B cell (primary cell): ENCODE data around the gene SRGAP1. TPM values are rescaled to one million over a fixed set of nuclear protein-coding genes. Genes with fewer than 3 reads are reported as not detected.

Experiments used
- ATAC-seq: fragments of 200-7000 bp; cut with Tn5 transposase; one replicate; pipeline ENCODE4 v1.10.0; 2021; ENCODE audit warnings: low read depth, mild to moderate bottlenecking, moderate number of reproducible peaks, moderate library complexity
- CTCF ChIA-PET: fragments of 350-600 bp; sonication (Branson Sonifier 250); formaldehyde crosslinking; loops from one replicate; lab custom pipeline; 2021; ENCODE audit warnings: antibody characterized with exemption, inconsistent platforms; lab: Charles Lee
- POLR2A ChIA-PET: fragments of 350-600 bp; sonication (Branson Sonifier 250); formaldehyde crosslinking; loops from one replicate; lab custom pipeline; 2021; ENCODE audit warnings: antibody characterized with exemption; lab: Charles Lee
- DNase-seq: peaks from one replicate; pipeline ENCODE4 v3.0.0; 2013
- H2AFZ ChIP-seq: 2 replicates; pipeline ENCODE4 v1.6.1; 2012; ENCODE audit warnings: mild to moderate bottlenecking, low read depth, low read length; ENCODE audit not compliant: insufficient read depth, poor library complexity, severe bottlenecking
- H3K27ac ChIP-seq, 2 donors: 1 replicate in 1 of 2; 2 replicates in 1 of 2; pipeline ENCODE4 v1.5.1; 2012 to 2013; ENCODE audit warnings: low read length in 2 of 2, mild to moderate bottlenecking in 2 of 2, moderate library complexity in 1 of 2
- H3K27me3 ChIP-seq, 4 experiments: fragments of 200-600 bp in 1 of 4; sonication (generic) in 1 of 4; replicated peaks in 1 of 4; 1 replicate in 2 of 4; 2 replicates in 2 of 4; pipeline versions ENCODE4 v1.6.1 to v1.7.0; 2013 to 2016; ENCODE audit warnings: low read length in 3 of 4, mild to moderate bottlenecking in 2 of 4, mixed read lengths in 1 of 4, moderate library complexity in 1 of 4; ENCODE audit not compliant: insufficient read depth in 4 of 4, control insufficient read depth in 3 of 4; ENCODE audit errors: control extremely low read depth in 1 of 4
- H3K36me3 ChIP-seq, 2 experiments: replicated peaks in 1 of 2; 1 replicate in 1 of 2; 2 replicates in 1 of 2; pipeline versions ENCODE4 v1.6.1 to v1.7.1; 2013; ENCODE audit warnings: low read length in 1 of 2; ENCODE audit not compliant: insufficient read depth in 2 of 2, control insufficient read depth in 1 of 2; ENCODE audit errors: control extremely low read depth in 1 of 2, extremely low read depth in 1 of 2
- H3K4me1 ChIP-seq, 2 donors: fragments of 200-600 bp in 1 of 2; sonication (generic) in 1 of 2; 1 replicate in 1 of 2; 2 replicates in 1 of 2; pipeline versions ENCODE4 v1.5.1 to v1.6.1; 2013 to 2017; ENCODE audit warnings: low read length in 2 of 2; ENCODE audit not compliant: control insufficient read depth in 2 of 2, insufficient read depth in 2 of 2
- H3K4me2 ChIP-seq: replicated peaks from 2 replicates; pipeline ENCODE3; 2012; ENCODE audit warnings: mild to moderate bottlenecking, low read depth, low read length; ENCODE audit not compliant: poor library complexity, severe bottlenecking
- H3K4me3 ChIP-seq, 5 experiments: fragments of 200-600 bp in 1 of 5; sonication (generic) in 1 of 5; 1 replicate in 3 of 5; 2 replicates in 2 of 5; pipeline versions ENCODE4 v1.5.1 to v1.7.0; 2011 to 2016; ENCODE audit warnings: low read length in 4 of 5, mild to moderate bottlenecking in 4 of 5, low read depth in 2 of 5, control low read depth in 1 of 5, moderate library complexity in 1 of 5; ENCODE audit not compliant: insufficient read depth in 1 of 5; ENCODE audit errors: control extremely low read depth in 1 of 5, extremely low read depth in 1 of 5
- H3K79me2 ChIP-seq: fragments of 200-600 bp; sonication (generic); one replicate; pipeline ENCODE4 v1.6.0; 2016; ENCODE audit warnings: low read length; ENCODE audit not compliant: control insufficient read depth, insufficient read depth
- H3K9ac ChIP-seq: fragments of 200-600 bp; sonication (generic); 2 replicates; pipeline ENCODE4 v1.6.1; 2017; ENCODE audit warnings: mild to moderate bottlenecking, low read length, moderate library complexity
- H3K9me3 ChIP-seq, 3 donors: one replicate each; pipeline versions ENCODE4 v1.6.1 to v1.7.1; 2013; ENCODE audit warnings: low read length in 2 of 3; ENCODE audit not compliant: control insufficient read depth in 2 of 3, insufficient read depth in 1 of 3; ENCODE audit errors: control extremely low read depth in 1 of 3
- H4K20me1 ChIP-seq: 2 replicates; pipeline ENCODE4 v1.6.0; 2012; ENCODE audit warnings: mild to moderate bottlenecking, low read length; ENCODE audit not compliant: insufficient read depth, control insufficient read depth, poor library complexity, severe bottlenecking
- H3K27ac Mint-ChIP-seq: one replicate; pipeline ENCODE4 v1.8.0; 2021; ENCODE audit warnings: mixed read lengths
- H3K27me3 Mint-ChIP-seq: one replicate; pipeline ENCODE4 v1.8.0; 2021; ENCODE audit warnings: mixed read lengths
- H3K4me1 Mint-ChIP-seq: one replicate; pipeline ENCODE4 v1.8.0; 2021; ENCODE audit warnings: mixed read lengths
- H3K4me3 Mint-ChIP-seq: one replicate; pipeline ENCODE4 v1.8.0; 2021; ENCODE audit warnings: mixed read lengths
- H3K9me3 Mint-ChIP-seq: one replicate; pipeline ENCODE4 v1.8.0; 2022; ENCODE audit warnings: mixed read lengths; ENCODE audit not compliant: insufficient read depth
- CTCF ChIP-seq: fragments of 200-600 bp; IDR thresholded peaks from one replicate; pipeline ENCODE4 v1.8.0; 2022; ENCODE audit warnings: antibody characterized with exemption, mild to moderate bottlenecking
- EZH2 ChIP-seq: IDR thresholded peaks from 2 replicates; pipeline ENCODE4 v1.6.1; 2012; ENCODE audit warnings: borderline replicate concordance, low read depth, mild to moderate bottlenecking, moderate library complexity, low read length; ENCODE audit not compliant: insufficient read depth, poor library complexity, severe bottlenecking
- WGBS: methylation state at CpG from one replicate; pipeline ENCODE4 v1.1.5; 2013; ENCODE audit warnings: missing lambda C conversion rate; ENCODE audit not compliant: insufficient coverage; 5-methylcytosine and 5-hydroxymethylcytosine counted together
- intact Hi-C: fragments of 100-400 bp; cut with micrococcal nuclease; formaldehyde crosslinking; loops from one replicate; pipeline ENCODE4 v1.10.0; 2022
- polyA plus RNA-seq: library from polyadenylated mRNA; depleted of rRNA; stranded (reverse); fragments of >200 nt; gene quantifications from 2 replicates; pipeline ENCODE4 v1.2.3, GENCODE V29; 2012
- total RNA-seq, 2 donors: library from RNA; stranded (reverse); fragments of 120-200 nt in 1 of 2; gene quantifications; 1 replicate in 1 of 2; 2 replicates in 1 of 2; pipeline versions ENCODE4 v1.2.3 to v1.2.4, GENCODE V29; 2013 to 2022

The SRGAP1 gene
- total and polyA plus RNA-seq, 2 donors (not counting 1 experiment from before 2014, with no cell fraction given): under 0.01 to 0.22 TPM

- Histone ChIP-seq H3K9me3 (peaks cover 0 to 3% (median 0%) of the 10 kb centered on the region in 3 donors), H3K9ac (no peak overlapping the region), H3K27me3 (no peaks in the 10 kb centered on the region), H3K4me2 (no peak overlapping the region), H3K79me2 (no peaks in the 10 kb centered on the region), H3K36me3 (no peaks in the 10 kb centered on the region), H3K27ac (no peak overlapping the region), H4K20me1 (no peaks in the 10 kb centered on the region), H3K4me3 (no peak overlapping the region), H3K4me1 (no peaks in the 10 kb centered on the region), H2AFZ (no peak overlapping the region)
- Mint-ChIP-seq H3K27ac (no peak overlapping the region), H3K4me3 (no peak overlapping the region), H3K27me3 (peaks cover 13% of the 10 kb centered on the region), H3K9me3 (no peaks in the 10 kb centered on the region), H3K4me1 (no peaks in the 10 kb centered on the region)
- POLR2A ChIA-PET: no interaction called here
- CTCF ChIA-PET: no interaction called here
- ATAC-seq: no peak
- DNase-seq: no peak
- TF ChIP-seq EZH2: no peak
- no peak for TF ChIP-seq CTCF
- intact Hi-C loops: no loop called here
Observed at GRCh38 chr12:63998584-63998983, 154.1 kb downstream of the SRGAP1 start.

- no peaks in the 10 kb centered on the region for H3K9me3 Mint-ChIP-seq
- Histone ChIP-seq H3K9ac (no peak overlapping the region), H3K4me3 (no peak overlapping the region), H3K27ac (no peak overlapping the region), H3K4me1 (no peaks in the 10 kb centered on the region), H4K20me1 (no peaks in the 10 kb centered on the region), H3K27me3 (no peaks in the 10 kb centered on the region), H3K79me2 (no peaks in the 10 kb centered on the region), H3K36me3 (no peaks in the 10 kb centered on the region), H3K4me2 (no peak overlapping the region), H2AFZ (no peak overlapping the region), H3K9me3 (peaks cover 0 to 3% (median 0%) of the 10 kb centered on the region in 3 donors)
- intact Hi-C loops: no loop called here
- ATAC-seq (no peak), DNase-seq (no peak)
- no peak overlapping the region for H3K27ac Mint-ChIP-seq
- POLR2A ChIA-PET: no interaction called here
- WGBS: 93% methylated on average over 3 of the region's 3 CpGs
- H3K4me1 Mint-ChIP-seq: no peaks in the 10 kb centered on the region
- TF ChIP-seq EZH2 (no peak), CTCF (no peak)
- H3K4me3 Mint-ChIP-seq: no peak overlapping the region
- peaks cover 13% of the 10 kb centered on the region for H3K27me3 Mint-ChIP-seq
- CTCF ChIA-PET: no interaction called here
Observed at GRCh38 chr12:63999853-64000252, 155.4 kb downstream of the SRGAP1 start.
